GM19467 (cell line): ENCODE measurements around the gene SPTLC1.

Experiments
- ATAC-seq: cut with Tn5 transposase; IDR thresholded peaks from one replicate; pipeline ENCODE4 v1.9.1; 2021; ENCODE audit warnings: mild to moderate bottlenecking, moderate library complexity; ENCODE audit not compliant: unreplicated experiment

SPTLC1 gene

DNA sequence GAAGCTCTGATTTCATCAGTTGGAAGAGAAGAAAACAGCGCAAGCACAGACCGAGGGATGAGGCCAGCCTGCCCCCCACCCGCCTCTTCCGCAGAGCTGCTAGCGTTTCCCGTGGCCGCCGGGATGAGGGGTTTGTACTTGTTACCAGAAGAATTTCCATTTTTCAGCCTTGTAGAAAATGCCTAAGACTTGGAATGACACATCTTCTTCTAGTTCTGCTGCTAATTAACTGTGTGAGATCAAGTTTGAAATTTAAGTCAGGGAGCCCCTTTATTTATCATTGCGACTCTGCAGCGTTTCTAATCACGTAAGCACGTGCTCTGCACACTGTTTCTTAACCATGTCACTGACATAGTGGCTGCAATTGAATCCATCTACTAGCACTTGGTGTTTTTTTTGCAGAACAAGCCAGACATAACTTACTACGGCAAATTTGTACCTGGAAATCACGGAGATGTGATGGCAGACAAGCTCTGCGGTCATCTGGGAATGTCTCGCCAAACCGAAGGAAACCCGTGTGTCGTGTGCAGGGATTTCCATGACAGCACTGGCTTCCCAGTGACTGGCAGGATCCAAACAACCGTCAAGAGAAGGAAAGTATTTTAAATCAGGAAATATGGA, 123.4 kb downstream of the SPTLC1 start:
- no peak for ATAC-seq

DNA sequence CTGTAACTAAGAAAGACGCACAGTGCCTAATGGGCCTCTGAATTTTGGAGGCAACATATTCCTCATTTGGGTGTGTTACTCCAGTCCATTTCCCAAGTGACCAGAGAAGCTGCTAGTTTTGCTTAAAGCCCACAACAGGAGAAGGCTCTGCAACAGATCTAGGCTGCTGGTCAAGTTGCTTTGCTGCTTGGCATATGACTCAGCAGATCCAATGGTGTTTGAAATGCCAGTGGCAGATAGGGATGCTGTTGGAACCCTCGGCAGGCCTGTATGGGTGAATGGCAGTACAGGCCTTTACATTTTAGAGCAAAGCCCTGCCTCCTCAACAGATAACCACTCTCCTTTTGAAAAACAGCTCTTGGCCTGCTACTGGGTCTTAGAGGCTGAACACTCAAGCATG, 129.0 kb downstream of the SPTLC1 start:
- ATAC-seq = no peak

DNA sequence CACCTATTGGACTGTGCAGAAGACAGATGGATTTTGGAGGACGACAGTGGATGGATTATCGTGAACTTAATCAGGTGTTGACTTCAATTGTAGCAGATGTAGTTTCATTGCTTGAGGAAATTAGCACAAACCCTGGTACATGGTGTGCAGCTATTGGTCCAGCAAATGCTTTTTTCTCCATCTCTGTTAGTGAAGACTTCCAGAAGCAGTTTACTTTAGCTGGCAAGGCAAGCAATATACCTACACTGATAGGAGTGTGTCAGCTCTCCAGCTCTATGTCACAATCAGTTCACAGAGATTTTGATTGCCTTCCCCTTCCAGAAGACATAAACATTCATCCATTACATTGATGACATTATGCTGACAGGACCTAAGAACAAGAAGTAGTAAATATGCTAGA, 129.5 kb downstream of the SPTLC1 start:
- ATAC-seq = no peak
